GM12892 (cell line): ENCODE results near the gene CENPU.

Experiments
- DNase-seq: peaks from one replicate; pipeline ENCODE4 v3.0.0; 2011; ENCODE audit not compliant: insufficient read length
- FAIRE-seq: peaks from 2 replicates; lab custom pipeline; 2011; peaks lifted over from hg19 to GRCh38; lab: Jason Lieb, UNC
- POLR2A ChIP-seq: IDR thresholded peaks from 2 replicates; pipeline ENCODE4 v1.6.1; 2011; ENCODE audit warnings: low read depth, low read length, control low read depth
- POLR2AphosphoS5 ChIP-seq: IDR thresholded peaks from 2 replicates; pipeline ENCODE4 v1.6.1; 2011; ENCODE audit warnings: low read depth, low read length, control low read depth
- TAF1 ChIP-seq: IDR thresholded peaks from 2 replicates; pipeline ENCODE4 v1.6.1; 2011; ENCODE audit warnings: low read depth, mild to moderate bottlenecking, control low read depth, low read length, borderline replicate concordance

Gene CENPU

GRCh38 chr4:184766446-184766845, 32.5 kb upstream of the CENPU start:
- TF ChIP-seq POLR2A: no peak
- no peak for TF ChIP-seq TAF1
- no peak for TF ChIP-seq POLR2AphosphoS5
- DNase-seq (no peak), FAIRE-seq (no peak)

- DNase-seq: no peak
- no peak for TF ChIP-seq POLR2A
- no peak for TF ChIP-seq POLR2AphosphoS5
- no peak for TF ChIP-seq TAF1
- FAIRE-seq: no peak
Measured at GRCh38 chr4:184765473-184766340, 31.8 kb upstream of the CENPU start.

- DNase-seq: no peak
- no peak for FAIRE-seq
- TF ChIP-seq TAF1: no peak
- no peak for TF ChIP-seq POLR2A
- TF ChIP-seq POLR2AphosphoS5: no peak
Measured at GRCh38 chr4:184764601-184765000, 30.7 kb upstream of the CENPU start.

GRCh38 chr4:184763150-184763780, 29.4 kb upstream of the CENPU start:
- DNase-seq (no peak), FAIRE-seq (no peak)
- TF ChIP-seq POLR2AphosphoS5 (no peak), POLR2A (no peak), TAF1 (no peak)

GRCh38 chr4:184762100-184762499, 28.2 kb upstream of the CENPU start:
- TF ChIP-seq TAF1: no peak
- TF ChIP-seq POLR2A: no peak
- TF ChIP-seq POLR2AphosphoS5: no peak
- FAIRE-seq (no peak), DNase-seq (no peak)

GRCh38 chr4:184760681-184761080, 26.8 kb upstream of the CENPU start:
- FAIRE-seq (no peak), DNase-seq (no peak)
- no peak for TF ChIP-seq POLR2A
- TF ChIP-seq TAF1: no peak
- no peak for TF ChIP-seq POLR2AphosphoS5

- FAIRE-seq: no peak
- DNase-seq: no peak
- TF ChIP-seq POLR2AphosphoS5 (no peak), POLR2A (no peak), TAF1 (no peak)
Measured at GRCh38 chr4:184757810-184758209, 23.9 kb upstream of the CENPU start.

- no peak for TF ChIP-seq TAF1
- no peak for TF ChIP-seq POLR2A
- no peak for TF ChIP-seq POLR2AphosphoS5
- FAIRE-seq (no peak), DNase-seq (no peak)
Measured at GRCh38 chr4:184756399-184756798, 22.5 kb upstream of the CENPU start.

- FAIRE-seq (no peak), DNase-seq (no peak)
- TF ChIP-seq POLR2A (no peak), TAF1 (no peak), POLR2AphosphoS5 (no peak)
Measured at GRCh38 chr4:184755278-184755677, 21.4 kb upstream of the CENPU start.

- TF ChIP-seq TAF1 (no peak), POLR2A (no peak), POLR2AphosphoS5 (no peak)
- no peak for DNase-seq
- no peak for FAIRE-seq
Measured at GRCh38 chr4:184752496-184753275, 18.8 kb upstream of the CENPU start.

- no peak for FAIRE-seq
- DNase-seq: no peak
- TF ChIP-seq POLR2AphosphoS5: no peak
Measured at GRCh38 chr4:184751585-184751956, 17.7 kb upstream of the CENPU start.
